Measurements from ENCODE around the gene PPM1J.
"Not testable (repeated sequence)": the region's sequence is repeated elsewhere in the genome, so short reads cannot be mapped to it uniquely, and the experiment has no call there.

Gene PPM1J

DNA sequence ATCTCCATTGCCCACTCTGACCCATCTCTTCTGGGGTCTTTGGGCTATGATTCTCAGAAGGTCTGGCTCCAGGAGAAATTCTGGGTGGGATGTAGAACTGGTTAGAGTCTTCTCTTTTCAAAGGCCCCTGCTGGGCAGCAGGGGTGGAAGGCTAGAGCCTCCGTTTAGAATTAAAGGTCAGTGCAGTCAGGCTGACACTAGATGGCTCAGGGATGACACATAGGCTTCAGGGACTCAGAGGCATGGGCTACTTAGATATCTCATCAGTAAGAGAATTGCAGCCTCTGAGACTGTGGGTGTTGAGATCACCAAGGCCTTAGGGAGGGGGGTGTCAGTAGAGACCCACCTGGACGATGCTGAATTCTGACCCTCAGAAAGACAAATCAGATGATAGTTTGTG lies 12.6 kb upstream of the PPM1J start:
- no peak overlapping the region for H3K4me3 ChIP-seq (ENCODE audit: low read length)
- DNase-seq (ENCODE audit: low read depth), result no peak
- TF ChIP-seq, protein P1, sequence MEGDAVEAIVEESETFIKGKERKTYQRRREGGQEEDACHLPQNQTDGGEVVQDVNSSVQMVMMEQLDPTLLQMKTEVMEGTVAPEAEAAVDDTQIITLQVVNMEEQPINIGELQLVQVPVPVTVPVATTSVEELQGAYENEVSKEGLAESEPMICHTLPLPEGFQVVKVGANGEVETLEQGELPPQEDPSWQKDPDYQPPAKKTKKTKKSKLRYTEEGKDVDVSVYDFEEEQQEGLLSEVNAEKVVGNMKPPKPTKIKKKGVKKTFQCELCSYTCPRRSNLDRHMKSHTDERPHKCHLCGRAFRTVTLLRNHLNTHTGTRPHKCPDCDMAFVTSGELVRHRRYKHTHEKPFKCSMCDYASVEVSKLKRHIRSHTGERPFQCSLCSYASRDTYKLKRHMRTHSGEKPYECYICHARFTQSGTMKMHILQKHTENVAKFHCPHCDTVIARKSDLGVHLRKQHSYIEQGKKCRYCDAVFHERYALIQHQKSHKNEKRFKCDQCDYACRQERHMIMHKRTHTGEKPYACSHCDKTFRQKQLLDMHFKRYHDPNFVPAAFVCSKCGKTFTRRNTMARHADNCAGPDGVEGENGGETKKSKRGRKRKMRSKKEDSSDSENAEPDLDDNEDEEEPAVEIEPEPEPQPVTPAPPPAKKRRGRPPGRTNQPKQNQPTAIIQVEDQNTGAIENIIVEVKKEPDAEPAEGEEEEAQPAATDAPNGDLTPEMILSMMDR (conservative IDR thresholded peaks at IDR 0.05; ENCODE audit: low read length), result peak; percentile 10; the same call in 1 of the 2 replicates

DNA sequence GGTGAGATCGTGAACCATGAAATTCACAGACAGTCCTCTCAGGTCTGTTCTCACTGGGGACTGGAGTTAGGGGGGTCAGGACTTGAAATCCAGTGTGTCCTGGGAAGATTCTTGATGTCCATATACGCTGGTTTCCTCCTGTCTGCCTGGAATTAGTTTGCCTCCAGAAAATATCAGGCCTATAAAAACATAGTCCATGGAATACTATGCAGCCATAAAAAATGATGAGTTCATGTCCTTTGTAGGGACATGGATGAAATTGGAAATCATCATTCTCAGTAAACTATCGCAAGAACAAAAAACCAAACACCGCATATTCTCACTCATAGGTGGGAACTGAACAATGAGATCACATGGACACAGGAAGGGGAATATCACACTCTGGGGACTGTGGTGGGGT lies 9.1 kb upstream of the PPM1J start:
- H3K4me3 ChIP-seq (ENCODE audit: low read length); DNase-seq (ENCODE audit: low read depth): not testable (repeated sequence)

DNA sequence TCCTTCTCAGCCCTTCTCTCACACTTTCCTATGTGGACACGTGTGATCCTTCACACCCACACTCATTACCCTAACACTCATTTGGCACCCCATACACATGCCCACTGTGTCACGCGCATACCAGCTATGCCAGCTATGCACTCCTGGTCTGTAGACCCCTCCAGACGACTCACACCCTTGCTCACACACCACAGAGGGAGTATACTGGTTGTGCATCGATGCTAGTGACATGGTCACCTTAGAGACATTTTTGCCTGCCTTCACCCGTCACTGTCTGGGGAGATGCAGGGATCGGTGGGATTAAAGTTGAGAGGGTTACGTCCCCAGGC lies 8.3 kb upstream of the PPM1J start:
- TF ChIP-seq, protein P1 (conservative IDR thresholded peaks at IDR 0.05; ENCODE audit: low read length), result no peak
- no peak for DNase-seq (ENCODE audit: low read depth)
- H3K4me3 ChIP-seq (ENCODE audit: low read length), result no peak overlapping the region

DNA sequence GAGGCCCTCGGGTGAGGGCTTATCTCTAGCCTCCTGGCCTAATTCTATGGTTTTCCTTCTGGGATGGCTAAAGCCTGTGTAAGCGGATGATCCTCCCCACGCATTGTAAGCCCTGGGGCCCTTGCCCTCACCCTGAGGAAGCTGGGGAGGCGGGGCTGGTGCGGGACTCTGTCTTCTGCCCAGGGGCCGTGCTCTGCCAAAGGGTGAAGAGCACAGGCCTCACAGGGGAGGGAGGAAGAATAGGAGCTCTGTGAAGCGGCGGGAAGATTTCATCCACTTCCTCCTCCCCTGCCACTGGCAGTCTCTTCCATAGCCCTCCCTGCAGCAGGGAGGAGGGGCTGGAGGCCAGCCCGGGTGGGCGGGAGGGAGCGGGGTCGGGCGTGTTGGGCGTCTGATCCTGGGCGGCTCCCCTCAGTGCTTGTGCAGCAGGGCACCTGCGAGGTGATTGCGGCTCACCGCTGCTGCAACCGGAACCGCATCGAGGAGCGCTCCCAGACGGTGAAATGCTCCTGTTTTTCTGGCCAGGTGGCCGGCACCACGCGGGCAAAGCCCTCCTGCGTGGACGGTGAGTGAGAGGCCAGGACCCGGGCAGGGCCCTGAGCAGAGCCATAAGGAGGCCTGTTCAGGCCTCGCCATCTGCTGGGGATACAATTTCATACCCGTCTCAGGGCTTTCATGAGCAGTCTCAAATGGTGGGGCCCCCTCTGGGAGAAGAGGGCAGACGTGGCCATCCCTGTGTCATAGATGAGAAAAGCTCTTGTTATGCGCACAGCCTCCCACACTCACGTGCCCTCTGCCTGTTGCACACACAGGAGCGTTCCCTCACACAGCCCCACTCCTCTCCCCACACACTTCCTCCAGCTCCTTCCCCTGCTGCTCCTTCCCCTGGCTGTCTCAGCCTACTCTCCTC lies 7.7 kb upstream of the PPM1J start:
- TF ChIP-seq, protein P1 (conservative IDR thresholded peaks at IDR 0.05; ENCODE audit: low read length), result 0 out of 2 replicates have a peak, but pooled peaks have one; percentile 21
- DNase-seq (ENCODE audit: low read depth), result peak; percentile 47

DNA sequence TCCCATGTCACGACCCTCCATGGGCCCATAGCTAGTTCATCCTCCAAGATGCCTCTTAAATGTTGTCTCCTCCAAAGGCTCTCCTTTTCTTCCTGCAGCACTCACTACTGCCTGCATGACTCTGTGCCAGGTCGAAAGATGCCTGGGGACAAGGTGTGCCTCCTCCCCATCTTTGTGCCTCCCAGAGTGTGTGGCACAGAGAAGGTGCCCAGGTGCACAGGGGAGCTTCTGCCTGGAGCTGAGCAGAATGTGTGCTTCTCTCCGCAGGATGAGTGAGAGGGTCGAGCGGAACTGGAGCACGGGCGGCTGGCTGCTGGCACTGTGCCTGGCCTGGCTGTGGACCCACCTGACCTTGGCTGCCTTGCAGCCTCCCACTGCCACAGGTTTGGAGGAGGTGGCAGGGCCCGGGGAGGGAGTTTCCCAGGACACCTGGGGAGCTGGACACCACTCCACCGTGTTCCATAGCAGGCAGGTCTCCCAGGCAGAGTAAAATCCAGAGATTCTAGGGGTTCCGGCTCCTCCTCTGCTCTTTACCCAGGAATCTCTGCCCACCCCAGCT lies 6.9 kb upstream of the PPM1J start:
- H3K4me3 ChIP-seq (ENCODE audit: low read length), result no peak overlapping the region
- no peak for DNase-seq (ENCODE audit: low read depth)
- TF ChIP-seq, protein P1 (conservative IDR thresholded peaks at IDR 0.05; ENCODE audit: low read length), result no peak

More for the DNA sequence above, 7.7 kb upstream of the PPM1J start:
- no peak overlapping the region for H3K4me3 ChIP-seq (ENCODE audit: low read length)

DNA sequence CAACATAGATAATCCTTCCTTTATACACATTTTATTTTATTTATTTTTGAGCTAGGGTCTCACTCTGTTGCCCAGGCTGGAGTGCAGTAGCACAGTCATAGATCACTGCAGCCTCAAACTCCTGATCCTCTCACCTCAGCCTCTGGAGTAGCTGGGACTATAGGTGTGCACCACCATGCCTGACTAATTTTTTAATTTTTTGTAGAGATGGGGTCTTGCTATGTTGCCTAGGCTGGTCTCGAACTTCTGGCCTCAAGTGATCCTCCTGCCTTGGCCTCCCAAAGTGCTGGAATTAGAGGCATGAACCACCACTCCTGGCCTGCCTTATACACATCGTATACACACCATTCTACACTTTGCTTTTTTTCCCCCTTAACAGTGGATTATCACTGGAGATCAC lies 6.2 kb upstream of the PPM1J start:
- not testable (repeated sequence) for H3K4me3 ChIP-seq (ENCODE audit: low read length); DNase-seq (ENCODE audit: low read depth)

DNA sequence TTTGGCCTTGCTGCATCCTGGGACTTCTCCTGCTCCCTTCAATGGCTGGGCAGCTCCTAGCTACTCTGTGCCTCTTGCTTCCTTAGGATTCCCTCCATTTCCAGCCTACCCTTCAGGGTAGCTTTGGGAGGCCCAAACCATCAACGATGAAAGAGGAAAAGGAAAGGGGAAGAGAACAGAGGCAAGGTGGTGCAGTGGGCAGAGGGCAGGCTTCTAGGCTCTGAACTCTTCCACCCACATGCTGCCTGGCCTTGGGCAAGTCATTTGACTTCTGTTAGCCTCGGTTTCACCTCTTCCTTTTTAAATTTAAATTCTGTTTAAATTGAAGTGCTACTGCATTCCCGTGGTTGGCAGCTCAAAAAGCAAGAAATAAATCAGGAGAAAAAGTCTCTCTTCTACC lies 5.7 kb upstream of the PPM1J start:
- no peak for DNase-seq (ENCODE audit: low read depth)
- TF ChIP-seq, protein P1 (conservative IDR thresholded peaks at IDR 0.05; ENCODE audit: low read length), result no peak
- H3K4me3 ChIP-seq (ENCODE audit: low read length), result no peak overlapping the region

DNA sequence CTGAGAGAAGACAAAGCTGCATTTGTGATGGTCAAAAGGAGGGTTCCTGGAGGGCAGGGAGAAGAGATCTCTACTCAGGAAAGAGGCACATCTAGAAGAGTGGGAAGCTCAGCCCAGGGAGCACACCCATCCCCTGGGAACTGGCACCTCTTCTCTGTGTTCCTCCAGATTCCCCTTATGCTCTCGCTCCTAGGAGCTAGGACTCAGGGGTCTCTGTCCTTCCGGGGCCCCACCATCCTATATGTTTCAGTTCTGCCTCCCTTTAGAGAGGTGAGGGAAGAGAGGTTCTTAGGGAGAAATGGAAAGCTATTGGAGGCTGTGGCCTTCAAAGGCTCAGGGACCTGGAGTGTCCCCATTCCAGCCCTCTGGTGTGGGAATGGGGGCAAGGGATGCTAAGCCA lies 4.6 kb upstream of the PPM1J start:
- H3K4me3 ChIP-seq (ENCODE audit: low read length), result no peak overlapping the region
- no peak for DNase-seq (ENCODE audit: low read depth)
- TF ChIP-seq, protein P1 (conservative IDR thresholded peaks at IDR 0.05; ENCODE audit: low read length), result no peak

Data from AG10803 (cell line).